ENCODE results near the gene LRMDA. TPM values are rescaled to one million over a fixed set of nuclear protein-coding genes. Genes with fewer than 3 reads are reported as not detected.

LRMDA gene
- total RNA-seq, 2 donors from 2014 or later = 12.2 to 25.4 TPM

GRCh38 chr10:76265441-76266113 is 834.2 kb downstream of the LRMDA start:
- no peaks in the 10 kb centered on the region for H3K36me3 ChIP-seq (replicated peaks in 1 of 2; ENCODE audit: insufficient read depth in 1 of 2, low read depth in 2 of 2)
- H3K9me3 ChIP-seq = no peaks in the 10 kb centered on the region
- H3K4me3 ChIP-seq = no peak overlapping the region
- no peak for ATAC-seq
- WGBS, 2 donors = 50 to 69% methylated on average over 2 to 4 of the region's 4 CpGs
- no peaks in the 10 kb centered on the region for H3K4me1 ChIP-seq
- no peak for TF ChIP-seq POLR2A (IDR thresholded peaks at IDR 0.05)
- TF ChIP-seq, protein P1, sequence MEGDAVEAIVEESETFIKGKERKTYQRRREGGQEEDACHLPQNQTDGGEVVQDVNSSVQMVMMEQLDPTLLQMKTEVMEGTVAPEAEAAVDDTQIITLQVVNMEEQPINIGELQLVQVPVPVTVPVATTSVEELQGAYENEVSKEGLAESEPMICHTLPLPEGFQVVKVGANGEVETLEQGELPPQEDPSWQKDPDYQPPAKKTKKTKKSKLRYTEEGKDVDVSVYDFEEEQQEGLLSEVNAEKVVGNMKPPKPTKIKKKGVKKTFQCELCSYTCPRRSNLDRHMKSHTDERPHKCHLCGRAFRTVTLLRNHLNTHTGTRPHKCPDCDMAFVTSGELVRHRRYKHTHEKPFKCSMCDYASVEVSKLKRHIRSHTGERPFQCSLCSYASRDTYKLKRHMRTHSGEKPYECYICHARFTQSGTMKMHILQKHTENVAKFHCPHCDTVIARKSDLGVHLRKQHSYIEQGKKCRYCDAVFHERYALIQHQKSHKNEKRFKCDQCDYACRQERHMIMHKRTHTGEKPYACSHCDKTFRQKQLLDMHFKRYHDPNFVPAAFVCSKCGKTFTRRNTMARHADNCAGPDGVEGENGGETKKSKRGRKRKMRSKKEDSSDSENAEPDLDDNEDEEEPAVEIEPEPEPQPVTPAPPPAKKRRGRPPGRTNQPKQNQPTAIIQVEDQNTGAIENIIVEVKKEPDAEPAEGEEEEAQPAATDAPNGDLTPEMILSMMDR (IDR thresholded peaks at IDR 0.05) = no peak
- no peak overlapping the region for H3K27ac ChIP-seq
- H3K27me3 ChIP-seq = no peaks in the 10 kb centered on the region
- no peak for DNase-seq
- intact Hi-C loops (cut with DNase I) = no loop called here

DNA sequence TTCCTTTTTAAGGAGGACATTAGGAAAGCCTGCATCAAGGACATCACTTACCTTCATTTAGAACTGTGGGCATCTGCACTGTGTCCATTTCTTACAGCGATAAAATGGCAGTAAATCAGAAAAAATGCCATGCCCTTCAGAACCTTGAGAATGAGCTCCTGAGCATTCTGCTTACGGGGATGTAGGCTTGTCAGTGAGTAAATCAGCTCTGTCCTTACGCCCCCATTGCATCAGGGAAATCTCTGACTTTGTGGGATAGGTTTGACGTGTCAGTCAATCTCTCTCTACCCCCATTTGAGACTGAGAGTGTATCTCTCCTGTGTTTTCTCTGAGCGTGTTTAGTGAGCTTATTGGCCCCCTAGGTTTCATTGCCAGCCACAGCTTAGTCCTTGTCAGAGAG is 837.1 kb downstream of the LRMDA start:
- Histone ChIP-seq H3K27ac (no peak overlapping the region), H3K27me3 (no peaks in the 10 kb centered on the region), H3K36me3 (replicated peaks in 1 of 2; ENCODE audit: insufficient read depth in 1 of 2, low read depth in 2 of 2) (no peaks in the 10 kb centered on the region), H3K4me3 (no peak overlapping the region), H3K9me3 (no peaks in the 10 kb centered on the region), H3K4me1 (no peaks in the 10 kb centered on the region)
- ATAC-seq (no peak), DNase-seq (no peak)
- TF ChIP-seq POLR2A (IDR thresholded peaks at IDR 0.05) = no peak
- TF ChIP-seq, protein P1 (IDR thresholded peaks at IDR 0.05) = no peak
- intact Hi-C loops (cut with DNase I) = no loop called here
- WGBS, 2 donors = 73 to 83% methylated on average over 5 of the region's 5 CpGs

- H3K36me3 ChIP-seq (replicated peaks in 1 of 2; ENCODE audit: insufficient read depth in 1 of 2, low read depth in 2 of 2) = no peaks in the 10 kb centered on the region
- no peak overlapping the region for H3K4me3 ChIP-seq
- 81 to 88% methylated on average over 5 of the region's 5 CpGs for WGBS, 2 donors
- DNase-seq (no peak), ATAC-seq (no peak)
- TF ChIP-seq POLR2A (IDR thresholded peaks at IDR 0.05) = no peak
- TF ChIP-seq, protein P1 (IDR thresholded peaks at IDR 0.05) = no peak
- H3K4me1 ChIP-seq = no peaks in the 10 kb centered on the region
- H3K27ac ChIP-seq = no peak overlapping the region
- H3K27me3 ChIP-seq = no peaks in the 10 kb centered on the region
- H3K9me3 ChIP-seq = no peaks in the 10 kb centered on the region
- intact Hi-C loops (cut with DNase I) = no loop called here
Observed at GRCh38 chr10:76268954-76269353, 837.5 kb downstream of the LRMDA start.

- Histone ChIP-seq H3K4me1 (no peaks in the 10 kb centered on the region), H3K4me3 (no peak overlapping the region), H3K27me3 (no peaks in the 10 kb centered on the region), H3K27ac (no peak overlapping the region), H3K9me3 (no peaks in the 10 kb centered on the region), H3K36me3 (replicated peaks in 1 of 2; ENCODE audit: insufficient read depth in 1 of 2, low read depth in 2 of 2) (no peaks in the 10 kb centered on the region)
- intact Hi-C loops (cut with DNase I) = no loop called here
- WGBS, 2 donors = 78 to 81% methylated on average over 5 of the region's 5 CpGs
- DNase-seq (no peak), ATAC-seq (no peak)
- no peak for TF ChIP-seq POLR2A (IDR thresholded peaks at IDR 0.05)
- TF ChIP-seq, protein P1 (IDR thresholded peaks at IDR 0.05) = no peak
Observed at GRCh38 chr10:76270464-76270863, 839.0 kb downstream of the LRMDA start.

GRCh38 chr10:76274933-76275332 is 843.5 kb downstream of the LRMDA start:
- DNase-seq = no peak
- intact Hi-C loops (cut with DNase I) = no loop called here
- Histone ChIP-seq H3K27ac (no peak overlapping the region), H3K9me3 (no peaks in the 10 kb centered on the region), H3K4me1 (no peaks in the 10 kb centered on the region), H3K4me3 (no peak overlapping the region), H3K27me3 (no peaks in the 10 kb centered on the region), H3K36me3 (replicated peaks in 1 of 2; ENCODE audit: insufficient read depth in 1 of 2, low read depth in 2 of 2) (no peaks in the 10 kb centered on the region)
- TF ChIP-seq POLR2A (IDR thresholded peaks at IDR 0.05) = no peak
- TF ChIP-seq, protein P1 (IDR thresholded peaks at IDR 0.05) = no peak
- no peak for ATAC-seq

All from body of pancreas (tissue), 4 donors.